ENCODE measurements around the gene BABAM2.
"Not testable (repeated sequence)": the region's sequence is repeated elsewhere in the genome, so short reads cannot be mapped to it uniquely, and the experiment has no call there.

BABAM2 gene

GRCh38 chr2:27940090-27940671, 49.7 kb downstream of the BABAM2 start:
- in situ Hi-C loops (cut with MboI; ENCODE audit: low sequenced_read_pairs) = no loop called here

GRCh38 chr2:27940982-27941381, 50.5 kb downstream of the BABAM2 start:
- in situ Hi-C loops (cut with MboI; ENCODE audit: low sequenced_read_pairs) = no loop called here

- in situ Hi-C loops (cut with MboI; ENCODE audit: low sequenced_read_pairs) = no loop called here
Measured at GRCh38 chr2:27942612-27943547, 52.4 kb downstream of the BABAM2 start.

- in situ Hi-C loops (cut with MboI; ENCODE audit: low sequenced_read_pairs) = no loop called here
Measured at GRCh38 chr2:27946530-27947060, 56.1 kb downstream of the BABAM2 start.

GRCh38 chr2:27952070-27952469, 61.5 kb downstream of the BABAM2 start:
- in situ Hi-C loops (cut with MboI; ENCODE audit: low sequenced_read_pairs) = no loop called here

GRCh38 chr2:27953077-27953476, 62.5 kb downstream of the BABAM2 start:
- in situ Hi-C loops (cut with MboI; ENCODE audit: low sequenced_read_pairs) = no loop called here

GRCh38 chr2:27954221-27954673, 63.7 kb downstream of the BABAM2 start:
- in situ Hi-C loops (cut with MboI; ENCODE audit: low sequenced_read_pairs) = no loop called here

GRCh38 chr2:27954771-27955383, 64.3 kb downstream of the BABAM2 start:
- in situ Hi-C loops (cut with MboI; ENCODE audit: low sequenced_read_pairs) = no loop called here

- in situ Hi-C loops (cut with MboI; ENCODE audit: low sequenced_read_pairs) = no loop called here
Measured at GRCh38 chr2:27955384-27956161, 65.0 kb downstream of the BABAM2 start.

- in situ Hi-C loops (cut with MboI; ENCODE audit: low sequenced_read_pairs) = no loop called here
Measured at GRCh38 chr2:27956888-27957287, 66.4 kb downstream of the BABAM2 start.

GRCh38 chr2:27958711-27959378, 68.3 kb downstream of the BABAM2 start:
- in situ Hi-C loops (cut with MboI; ENCODE audit: low sequenced_read_pairs) = no loop called here

- in situ Hi-C loops (cut with MboI; ENCODE audit: low sequenced_read_pairs) = no loop called here
Measured at GRCh38 chr2:27959496-27959895, 69.0 kb downstream of the BABAM2 start.

- in situ Hi-C loops (cut with MboI; ENCODE audit: low sequenced_read_pairs) = no loop called here
Measured at GRCh38 chr2:27960237-27960912, 69.8 kb downstream of the BABAM2 start.

- in situ Hi-C loops (cut with MboI; ENCODE audit: low sequenced_read_pairs) = no loop called here
Measured at GRCh38 chr2:27962006-27962405, 71.5 kb downstream of the BABAM2 start.

GRCh38 chr2:27963472-27963871, 72.9 kb downstream of the BABAM2 start:
- in situ Hi-C loops (cut with MboI; ENCODE audit: low sequenced_read_pairs) = no loop called here

GRCh38 chr2:27964067-27964466, 73.5 kb downstream of the BABAM2 start:
- in situ Hi-C loops (cut with MboI; ENCODE audit: low sequenced_read_pairs) = no loop called here

GRCh38 chr2:27965841-27966240, 75.3 kb downstream of the BABAM2 start:
- in situ Hi-C loops (cut with MboI; ENCODE audit: low sequenced_read_pairs) = no loop called here

GRCh38 chr2:27966466-27966865, 75.9 kb downstream of the BABAM2 start:
- in situ Hi-C loops (cut with MboI; ENCODE audit: low sequenced_read_pairs) = no loop called here

- in situ Hi-C loops (cut with MboI; ENCODE audit: low sequenced_read_pairs) = no loop called here
Measured at GRCh38 chr2:27967076-27967475, 76.5 kb downstream of the BABAM2 start.

- in situ Hi-C loops (cut with MboI; ENCODE audit: low sequenced_read_pairs) = not testable (repeated sequence)
Measured at GRCh38 chr2:27968045-27968444, 77.5 kb downstream of the BABAM2 start.

Measured in HL-60/S4 treated with retinoic acid at 250 ng/mL for 4 days and 3 days (cell line).